K562 (cell line): ENCODE results near the gene SOX8.

Experiments
- FOXK2 ChIP-seq, 2 experiments: fragments of 450-650 bp; IDR thresholded peaks in 1 of 2; conservative IDR thresholded peaks in 1 of 2; 2 replicates each; pipeline ENCODE4 v1.6.1; 2016; ENCODE audit warnings: low read depth in 2 of 2, mild to moderate bottlenecking in 1 of 2
- SMAD4 ChIP-seq: fragments of 250-450 bp; sonication (Bioruptor Pico); conservative IDR thresholded peaks from 2 replicates; pipeline ENCODE4 v1.8.0; 2021; ENCODE audit warnings: inconsistent platforms, mild to moderate bottlenecking, moderate library complexity
- SMC3 ChIP-seq: conservative IDR thresholded peaks from 2 replicates; pipeline ENCODE4 v1.6.1; 2011; ENCODE audit warnings: low read depth, low read length, improper control_type of control experiment; ENCODE audit not compliant: insufficient read depth

GRCh38 chr16:1010815-1011214 lies 29.2 kb downstream of the SOX8 start:
- TF ChIP-seq SMC3 (no peak), SMAD4 (CRISPR knock-in tag) (no peak), FOXK2 (conservative IDR thresholded peaks at IDR 0.05 in 1 of 2, IDR thresholded peaks at IDR 0.05 in 1 of 2; ENCODE audit: low read depth in 2 of 2) (no peak)
